Tibial nerve (tissue), 4 donors: ENCODE results near the gene LSM14B. TPM values are rescaled to one million over a fixed set of nuclear protein-coding genes. Genes with fewer than 3 reads are reported as not detected.

ENCODE experiments used
- DNase-seq, 2 donors: peaks; one replicate each; pipeline ENCODE4 v3.0.0-alpha.2; 2019; ENCODE audit warnings: low spot score in 2 of 2
- H3K27ac ChIP-seq, 4 donors: fragments of 200-600 bp; sonication (generic) in 3 of 4; one replicate each; pipeline ENCODE4 v1.5.1; 2017 to 2019; ENCODE audit warnings: mild to moderate bottlenecking in 1 of 4
- H3K27me3 ChIP-seq, 2 donors: fragments of 200-600 bp; sonication (generic) in 1 of 2; one replicate each; pipeline versions ENCODE4 v1.5.1 to v1.6.0; 2017 to 2019
- H3K36me3 ChIP-seq, 3 donors: fragments of 200-600 bp; sonication (generic); one replicate each; pipeline ENCODE4 v1.5.1; 2018 to 2019
- H3K4me1 ChIP-seq, 4 donors: fragments of 200-600 bp; sonication (generic) in 3 of 4; one replicate each; pipeline ENCODE4 v1.5.1; 2017 to 2019
- H3K4me3 ChIP-seq, 4 donors: fragments of 200-600 bp; sonication (generic) in 3 of 4; one replicate each; pipeline ENCODE4 v1.5.1; 2017 to 2019; ENCODE audit warnings: mild to moderate bottlenecking in 1 of 4, moderate library complexity in 1 of 4
- H3K9me3 ChIP-seq, 4 donors: fragments of 200-600 bp; sonication (generic) in 3 of 4; one replicate each; pipeline ENCODE4 v1.5.1; 2017 to 2019
- CTCF ChIP-seq, 5 experiments: fragments of 200-600 bp in 3 of 5; fragments of 450-650 bp in 2 of 5; sonication (generic) in 3 of 5; IDR thresholded peaks; one replicate each; pipeline ENCODE4 v1.5.1; 2016 to 2019; ENCODE audit warnings: antibody characterized with exemption in 5 of 5, mild to moderate bottlenecking in 3 of 5, moderate library complexity in 2 of 5
- EP300 ChIP-seq, 2 donors: sonication (generic); formaldehyde crosslinking; IDR thresholded peaks; one replicate each; pipeline ENCODE4 v1.6.1; 2017; ENCODE audit warnings: antibody characterized with exemption in 2 of 2, mild to moderate bottlenecking in 1 of 2
- POLR2A ChIP-seq, 2 donors: fragments of 450-650 bp; IDR thresholded peaks; one replicate each; pipeline ENCODE4 v1.6.1; 2017; ENCODE audit warnings: antibody characterized with exemption in 2 of 2, mild to moderate bottlenecking in 2 of 2, moderate library complexity in 2 of 2
- WGBS, 2 donors: methylation state at CpG; one replicate each; pipeline ENCODE4 v1.1.5; 2018; 5-methylcytosine and 5-hydroxymethylcytosine counted together
- total RNA-seq, 4 donors: library from RNA; depleted of rRNA; stranded (reverse); fragments of >200 nt; gene quantifications; one replicate each; pipeline ENCODE4 v1.1.0, GENCODE V29; 2016

The LSM14B gene
- total RNA-seq, 4 donors from 2014 or later, result 23.8 to 32.6 (median 28.5) TPM

GRCh38 chr20:62163485-62163865, 41.2 kb downstream of the LSM14B start:
- TF ChIP-seq CTCF (IDR thresholded peaks at IDR 0.05) (no peak), EP300 (IDR thresholded peaks at IDR 0.05) (no peak), POLR2A (IDR thresholded peaks at IDR 0.05) (no peak)
- no peak for DNase-seq
- Histone ChIP-seq H3K4me1 (no peaks in the 10 kb centered on the region), H3K9me3 (no peaks in the 10 kb centered on the region), H3K36me3 (peaks cover 2 to 91% (median 8%) of the 10 kb centered on the region in 3 donors), H3K27me3 (no peaks in the 10 kb centered on the region), H3K27ac (no peak overlapping the region), H3K4me3 (no peak overlapping the region)
- WGBS, 2 donors, result 98% methylated on average over 21 to 22 of the region's 25 CpGs

GRCh38 chr20:62163986-62164762, 41.9 kb downstream of the LSM14B start:
- Histone ChIP-seq H3K4me1 (no peaks in the 10 kb centered on the region), H3K4me3 (no peak overlapping the region), H3K27me3 (no peaks in the 10 kb centered on the region), H3K36me3 (peaks cover 2 to 98% (median 8%) of the 10 kb centered on the region in 3 donors), H3K27ac (no peak overlapping the region), H3K9me3 (no peaks in the 10 kb centered on the region)
- DNase-seq, result no peak
- WGBS, 2 donors, result 90 to 95% methylated on average over 24 to 26 of the region's 29 CpGs
- TF ChIP-seq POLR2A (IDR thresholded peaks at IDR 0.05), result no peak
- no peak for TF ChIP-seq CTCF (IDR thresholded peaks at IDR 0.05)
- TF ChIP-seq EP300 (IDR thresholded peaks at IDR 0.05), result no peak

- TF ChIP-seq EP300 (IDR thresholded peaks at IDR 0.05) (no peak), CTCF (IDR thresholded peaks at IDR 0.05) (no peak), POLR2A (IDR thresholded peaks at IDR 0.05) (no peak)
- Histone ChIP-seq H3K27me3 (no peaks in the 10 kb centered on the region), H3K4me1 (no peaks in the 10 kb centered on the region), H3K9me3 (no peaks in the 10 kb centered on the region), H3K4me3 (no peak overlapping the region), H3K36me3 (peaks cover 2 to 100% (median 8%) of the 10 kb centered on the region in 3 donors), H3K27ac (no peak overlapping the region)
- no peak for DNase-seq
- WGBS, 2 donors, result 93 to 96% methylated on average over 36 to 41 of the region's 41 CpGs
Observed at GRCh38 chr20:62164879-62165761, 42.8 kb downstream of the LSM14B start.

GRCh38 chr20:62165762-62166399, 43.6 kb downstream of the LSM14B start:
- Histone ChIP-seq H3K9me3 (no peaks in the 10 kb centered on the region), H3K4me1 (no peaks in the 10 kb centered on the region), H3K27me3 (no peaks in the 10 kb centered on the region), H3K27ac (no peak overlapping the region), H3K4me3 (no peak overlapping the region), H3K36me3 (peaks cover 2 to 97% (median 8%) of the 10 kb centered on the region in 3 donors)
- TF ChIP-seq CTCF (IDR thresholded peaks at IDR 0.05) (no peak), EP300 (IDR thresholded peaks at IDR 0.05) (no peak), POLR2A (IDR thresholded peaks at IDR 0.05) (no peak)
- DNase-seq, result no peak
- WGBS, 2 donors, result 69 to 95% methylated on average over 17 to 19 of the region's 25 CpGs
